NCI-H524 treated with DMSO at 0.1 percent for 48 hours (cell line): ENCODE results near the gene ELAPOR1.

Source experiments
- DNase-seq: peaks from one replicate; lab custom pipeline; 2025; lab: John Stamatoyannopoulos, UW

Gene ELAPOR1

GRCh38 chr1:109094871-109095270, 19.0 kb upstream of the ELAPOR1 start:
- no peak for DNase-seq

DNA sequence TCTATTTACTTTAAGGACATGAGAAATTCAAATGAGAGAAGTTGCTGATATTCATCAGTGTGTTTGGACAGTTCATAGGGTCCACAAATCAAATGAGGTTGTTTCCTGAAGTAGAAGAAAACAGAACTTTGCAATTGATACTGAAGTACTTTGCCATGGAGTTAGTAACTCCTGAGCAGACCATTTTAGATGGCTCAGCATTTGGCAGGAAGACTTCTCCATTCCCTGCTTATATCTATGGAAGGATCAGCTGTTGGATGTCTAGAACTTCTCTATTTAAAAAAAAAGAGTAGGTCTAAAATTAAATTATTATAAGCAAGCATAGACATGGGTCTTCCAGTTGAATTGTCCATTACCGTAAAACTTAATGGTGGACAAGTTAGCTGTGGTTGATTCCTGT, 18.3 kb upstream of the ELAPOR1 start:
- no peak for DNase-seq

GRCh38 chr1:109096120-109096519, 17.8 kb upstream of the ELAPOR1 start:
- DNase-seq = no peak

- DNase-seq = peak; percentile 81
Measured at GRCh38 chr1:109099938-109100773, 13.8 kb upstream of the ELAPOR1 start.

- no peak for DNase-seq
Measured at GRCh38 chr1:109104364-109105151, 9.4 kb upstream of the ELAPOR1 start.

- DNase-seq = no peak
Measured at GRCh38 chr1:109105881-109106280, 8.0 kb upstream of the ELAPOR1 start.

DNA sequence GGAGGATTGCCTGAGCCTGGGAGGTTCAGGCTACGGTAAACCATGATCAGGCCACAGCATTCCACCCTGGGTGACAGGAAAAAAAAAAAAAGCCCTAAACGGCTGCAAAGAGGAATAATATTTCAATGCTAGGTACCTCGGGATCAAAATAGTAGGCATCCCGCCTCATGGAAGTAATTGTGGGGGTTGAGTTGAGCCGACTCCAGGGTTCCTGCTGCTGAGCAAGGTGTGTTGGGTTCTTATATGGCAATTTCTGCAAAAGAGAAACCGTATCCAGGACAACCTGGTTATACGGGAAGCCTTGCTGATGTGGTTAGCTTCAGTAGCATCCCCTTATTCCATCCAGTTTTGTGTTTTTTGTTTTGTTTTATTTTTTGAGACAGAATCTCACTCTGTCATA, 6.1 kb upstream of the ELAPOR1 start:
- DNase-seq = no peak

GRCh38 chr1:109109906-109110305, 4.0 kb upstream of the ELAPOR1 start:
- DNase-seq = no peak

DNA sequence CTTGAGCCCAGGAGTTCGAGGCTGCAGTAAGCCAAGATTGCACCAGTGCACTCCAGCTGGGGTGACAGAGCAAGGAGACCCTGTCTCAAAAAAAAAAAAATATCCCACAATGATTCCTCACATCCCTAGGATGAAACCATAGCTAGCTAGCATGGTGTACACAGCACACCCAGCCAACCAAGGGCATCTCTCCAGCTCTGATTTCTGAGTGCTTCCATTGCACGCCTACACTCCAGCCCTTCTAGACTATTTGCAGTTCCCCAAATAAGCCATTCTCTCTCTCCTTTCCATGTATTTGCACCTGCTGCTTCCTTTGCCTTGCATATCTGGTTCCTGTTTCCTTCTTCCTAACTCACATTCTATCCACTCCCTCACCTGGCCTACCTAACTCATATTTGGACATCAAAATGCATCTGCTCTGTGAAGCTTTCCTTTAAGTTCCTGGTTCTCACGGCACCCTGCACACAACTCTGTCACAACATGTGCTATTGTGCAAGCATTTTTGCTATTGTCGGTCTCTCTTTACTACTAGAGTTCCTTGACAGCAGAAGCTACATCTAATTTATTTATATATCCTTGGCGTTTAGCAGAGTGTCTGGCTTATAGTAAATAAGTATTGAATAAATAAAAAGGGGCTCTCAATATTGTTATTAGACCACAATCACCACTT, 2.4 kb upstream of the ELAPOR1 start:
- no peak for DNase-seq

DNA sequence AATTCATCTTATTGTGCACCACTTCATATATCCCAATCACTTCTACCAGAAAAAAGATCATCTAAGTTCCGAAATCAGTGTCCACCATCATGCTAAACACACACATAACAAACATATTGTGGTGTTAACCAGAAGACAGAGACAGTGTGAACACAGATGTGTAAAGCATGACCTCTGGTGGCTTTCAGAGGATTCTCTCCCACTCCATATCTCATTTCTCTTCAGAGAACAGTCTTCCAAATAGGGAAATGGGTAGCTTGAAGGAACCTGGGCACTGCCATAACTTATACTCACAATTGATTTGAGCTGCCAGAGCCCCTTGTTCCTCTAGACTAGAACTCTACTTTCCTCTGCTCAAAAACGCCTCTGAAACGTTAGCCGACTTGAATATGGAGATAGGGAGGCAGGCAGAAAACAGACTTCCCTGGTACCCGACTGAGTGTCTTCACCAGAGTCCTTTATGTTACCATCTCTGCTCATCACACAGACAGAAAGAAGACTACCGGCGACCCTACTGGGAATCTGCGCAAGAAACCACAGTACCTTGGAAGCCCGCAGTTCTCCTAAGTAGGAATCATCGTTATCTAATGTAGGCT, 1.8 kb upstream of the ELAPOR1 start:
- DNase-seq = no peak

- peak; percentile 62 for DNase-seq
Measured at GRCh38 chr1:109112652-109113285, 1.1 kb upstream of the ELAPOR1 start.

GRCh38 chr1:109114342-109114674, 393 bp downstream of the ELAPOR1 start:
- no peak for DNase-seq

GRCh38 chr1:109115685-109116084, 1.8 kb downstream of the ELAPOR1 start:
- no peak for DNase-seq

DNA sequence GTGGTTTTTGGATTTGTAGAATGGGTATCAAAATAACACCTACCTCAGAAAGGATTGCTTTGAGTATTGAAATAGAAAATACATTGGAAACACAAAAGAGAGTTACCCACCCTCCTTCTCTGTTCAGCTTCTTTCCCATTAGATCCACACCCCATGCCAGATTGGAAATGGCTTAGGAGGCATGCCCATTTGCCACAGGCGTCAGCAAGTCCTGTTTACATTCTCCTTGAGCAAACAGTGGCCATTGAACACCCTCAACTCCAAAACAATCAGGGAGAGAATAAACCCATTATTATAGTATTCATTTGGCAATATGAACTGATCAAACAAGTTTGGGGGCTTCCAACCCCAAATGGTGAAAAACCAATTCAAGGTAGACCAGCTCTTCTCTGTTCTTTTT, 2.4 kb downstream of the ELAPOR1 start:
- no peak for DNase-seq

GRCh38 chr1:109118089-109118488, 4.2 kb downstream of the ELAPOR1 start:
- no peak for DNase-seq

DNA sequence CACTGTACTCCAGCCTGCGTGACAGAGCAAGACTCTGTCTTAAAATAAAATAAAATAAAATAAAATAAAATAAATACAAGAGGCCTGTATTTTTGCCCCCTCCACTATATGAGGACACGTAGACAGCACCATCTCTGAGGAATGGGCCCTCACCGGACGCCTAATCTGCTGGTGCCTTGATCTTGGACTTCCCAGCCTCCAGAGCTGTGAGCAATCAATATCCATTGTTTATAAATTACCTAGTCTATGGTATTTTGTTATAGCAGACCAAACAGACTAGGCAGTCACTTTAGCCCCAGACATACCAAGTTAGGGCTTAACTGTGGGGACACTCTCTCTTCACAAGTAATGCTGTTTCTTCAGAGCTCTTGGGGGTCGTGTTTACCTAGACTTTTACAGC, 6.4 kb downstream of the ELAPOR1 start:
- DNase-seq = no peak

DNA sequence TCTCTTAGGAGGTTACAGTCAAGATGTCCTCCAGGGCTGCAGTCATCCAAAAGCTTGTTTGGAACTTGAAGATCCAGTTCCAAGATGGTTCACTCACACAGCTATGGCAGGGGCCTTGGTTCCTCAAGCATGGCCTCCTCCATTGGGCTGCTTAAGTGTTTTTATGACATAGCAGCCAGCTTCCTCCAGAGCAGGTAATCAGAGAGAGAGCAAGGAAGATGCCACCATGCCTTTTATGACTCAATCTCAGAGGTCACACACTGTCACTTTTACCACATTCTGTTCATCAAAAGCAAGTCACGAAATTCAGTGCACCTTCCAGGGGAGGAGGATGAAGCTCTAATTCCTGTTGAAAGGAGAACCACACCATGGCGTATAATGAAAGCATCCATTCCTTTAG, 17.1 kb downstream of the ELAPOR1 start:
- DNase-seq = no peak

- DNase-seq = no peak
Measured at GRCh38 chr1:109131800-109132199, 17.9 kb downstream of the ELAPOR1 start.

- DNase-seq = no peak
Measured at GRCh38 chr1:109133002-109133706, 19.2 kb downstream of the ELAPOR1 start.

DNA sequence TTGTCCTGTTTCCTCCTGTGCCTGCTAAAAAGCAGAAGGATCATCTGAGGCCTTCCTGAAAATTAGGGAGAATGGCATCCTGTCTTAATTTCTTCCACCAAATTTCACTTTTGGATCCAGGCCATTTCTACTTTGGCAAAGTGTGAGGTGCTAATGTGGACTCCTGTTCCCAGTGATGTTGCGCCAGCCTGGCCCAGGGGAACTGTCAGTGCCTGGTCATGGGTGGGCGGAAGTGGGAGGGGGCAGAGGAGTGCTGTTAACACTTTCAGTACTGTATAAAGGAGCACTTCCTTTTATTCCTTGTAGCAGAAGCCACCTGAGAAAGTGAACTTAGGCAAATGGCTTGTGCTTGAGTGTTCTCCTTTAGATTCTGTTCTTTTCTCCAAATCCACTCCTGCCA, 19.9 kb downstream of the ELAPOR1 start:
- DNase-seq = no peak

GRCh38 chr1:109134423-109134822, 20.5 kb downstream of the ELAPOR1 start:
- DNase-seq = no peak
